HepG2 (cell line): ENCODE results near the gene NELFCD. TPM values are rescaled to one million over a fixed set of nuclear protein-coding genes. Genes with fewer than 3 reads are reported as not detected.
"Not testable (repeated sequence)": the region's sequence is repeated elsewhere in the genome, so short reads cannot be mapped to it uniquely, and the experiment has no call there.

ENCODE experiments used
- ATAC-seq: fragments of 200-7000 bp; cut with Tn5 transposase; 3 replicates; pipeline ENCODE4 v1.9.1; 2020; ENCODE audit warnings: mild to moderate bottlenecking, moderate library complexity
- BruUV-seq: library from RNA; stranded (reverse); fragments of 400-500 nt; replicated peaks from 2 replicates; lab custom pipeline; 2021; lab: Mats Ljungman, UMichigan
- CTCF ChIA-PET: fragments of 300-600 bp; formaldehyde crosslinking; extraction: SDS; loops from one replicate; lab custom pipeline; 2021; ENCODE audit warnings: low total read pairs, inconsistent platforms, low intra/inter-chr PET ratio; lab: Yijun Ruan, JAX
- POLR2A ChIA-PET: fragments of 350-600 bp; sonication (Branson Sonifier 250); formaldehyde crosslinking; loops from one replicate; lab custom pipeline; 2020; ENCODE audit warnings: antibody characterized with exemption, inconsistent platforms; lab: Yijun Ruan, JAX
- DNase-seq: peaks from one replicate; pipeline ENCODE4 v3.0.0-alpha.2; 2015; ENCODE audit warnings: low spot score
- FAIRE-seq: peaks from 3 replicates; lab custom pipeline; 2011; peaks lifted over from hg19 to GRCh38; lab: Jason Lieb, UNC
- H2AFZ ChIP-seq: one replicate; pipeline ENCODE4 v1.6.1; 2011; ENCODE audit warnings: low read length, inconsistent platforms
- H3K27ac ChIP-seq: fragments of 300-600 bp; 3 replicates; pipeline ENCODE4 v1.8.0; 2011; ENCODE audit warnings: mixed run types, mild to moderate bottlenecking, mixed read lengths, low read length, inconsistent platforms; ENCODE audit not compliant: insufficient read depth; ENCODE audit errors: extremely low read length
- H3K27me3 ChIP-seq, 2 experiments: fragments of 200-600 bp in 1 of 2; 2 replicates in 1 of 2; 3 replicates in 1 of 2; pipeline versions ENCODE4 v1.6.0 to v1.8.0; 2011; ENCODE audit warnings: low read length in 2 of 2, mild to moderate bottlenecking in 2 of 2, moderate library complexity in 2 of 2, inconsistent platforms in 1 of 2; ENCODE audit not compliant: insufficient read depth in 2 of 2, control insufficient read depth in 1 of 2
- H3K36me3 ChIP-seq, 2 experiments: fragments of 200-600 bp in 1 of 2; replicated peaks in 1 of 2; 2 replicates in 1 of 2; 3 replicates in 1 of 2; pipeline versions ENCODE4 v1.5.1 to v1.8.0; 2011; ENCODE audit warnings: low read length in 2 of 2, inconsistent platforms in 1 of 2; ENCODE audit not compliant: insufficient read depth in 2 of 2, control insufficient read depth in 1 of 2
- H3K4me1 ChIP-seq: 2 replicates; pipeline ENCODE4 v1.5.1; 2012; ENCODE audit warnings: low read length, inconsistent platforms; ENCODE audit not compliant: insufficient read depth
- H3K4me2 ChIP-seq: 2 replicates; pipeline ENCODE4 v1.6.0; 2011; ENCODE audit warnings: low read depth, low read length, inconsistent platforms
- H3K4me3 ChIP-seq, 3 experiments: fragments of 200-600 bp in 1 of 3; sonication (generic), shearing (Covaris generic) in 1 of 3; replicated peaks in 1 of 3; 2 replicates each; pipeline ENCODE4 v1.5.1; 2011 to 2016; ENCODE audit warnings: low read length in 3 of 3, inconsistent platforms in 2 of 3, low read depth in 2 of 3, mild to moderate bottlenecking in 2 of 3, control low read depth in 1 of 3, mixed read lengths in 1 of 3; ENCODE audit not compliant: insufficient read depth in 1 of 3
- H3K79me2 ChIP-seq: one replicate; pipeline ENCODE4 v1.6.1; 2011; ENCODE audit warnings: low read length, inconsistent platforms; ENCODE audit not compliant: insufficient read depth
- H3K9ac ChIP-seq: 2 replicates; pipeline ENCODE4 v1.6.0; 2011; ENCODE audit warnings: mild to moderate bottlenecking, low read depth, low read length, inconsistent platforms; ENCODE audit not compliant: insufficient read depth
- H3K9me3 ChIP-seq: 2 replicates; pipeline ENCODE4 v1.5.1; 2012; ENCODE audit warnings: mild to moderate bottlenecking, low read length
- H4K20me1 ChIP-seq: 2 replicates; pipeline ENCODE4 v1.6.0; 2011; ENCODE audit warnings: inconsistent platforms, mild to moderate bottlenecking, low read length, moderate library complexity; ENCODE audit not compliant: insufficient read depth
- NFE2L1 ChIP-seq: sonication (generic); formaldehyde crosslinking; IDR thresholded peaks from 2 replicates; pipeline ENCODE4 v1.4.0; 2020; ENCODE audit warnings: missing genetic modification reagents, mild to moderate bottlenecking, borderline replicate concordance
- NR3C1 ChIP-seq: sonication (generic); formaldehyde crosslinking; IDR thresholded peaks from 2 replicates; pipeline ENCODE4 v1.4.0; 2020; ENCODE audit warnings: missing genetic modification reagents
- PATZ1 ChIP-seq: sonication (generic); formaldehyde crosslinking; IDR thresholded peaks from 2 replicates; pipeline ENCODE4 v1.4.0; 2020; ENCODE audit warnings: missing genetic modification reagents
- ZNF160 ChIP-seq: sonication (generic); formaldehyde crosslinking; IDR thresholded peaks from 2 replicates; pipeline ENCODE4 v1.8.0; 2022; ENCODE audit warnings: mild to moderate bottlenecking, inconsistent platforms, missing genetic modification reagents
- WGBS: methylation state at CpG from one replicate; pipeline ENCODE4 v1.1.6; 2017; ENCODE audit warnings: low lambda C conversion rate; 5-methylcytosine and 5-hydroxymethylcytosine counted together
- in situ Hi-C: cut with HindIII; loops from 2 replicates; pipeline ENCODE4 v1.10.0; 2017; ENCODE audit warnings: low pct_unique_long_range_greater_than_20kb; ENCODE audit not compliant: extremely low pct_ligation_motif_present
- intact Hi-C: fragments of 100-400 bp; cut with micrococcal nuclease; formaldehyde crosslinking; loops from one replicate; pipeline ENCODE4 v1.10.0; 2022; ENCODE audit not compliant: unreplicated experiment
- polyA plus RNA-seq, 8 experiments: library from polyadenylated mRNA; depleted of rRNA in 3 of 8; stranded (reverse) in 7 of 8; unstranded in 1 of 8; fragments of >200 nt; fragmentation: Illumina TruSeq in 4 of 8; extraction: Trizol in 4 of 8; gene quantifications; 2 replicates each; pipeline versions ENCODE4 v1.2.1 to v1.2.3, GENCODE V29; 2011 to 2016; ENCODE audit warnings: low read depth in 4 of 8, missing spikeins in 1 of 8, mixed read lengths in 1 of 8; ENCODE audit not compliant: insufficient read depth in 1 of 8
- total RNA-seq, 5 experiments: library from RNA; depleted of rRNA; stranded (reverse); fragments of >200 nt; fragmentation: Illumina TruSeq; extraction: Trizol; gene quantifications; 2 replicates each; pipeline ENCODE4 v1.2.3, GENCODE V29; 2016; ENCODE audit warnings: low read depth in 1 of 5
- TF ChIP-seq, protein P1 (sequence below): sonication (generic); formaldehyde crosslinking; IDR thresholded peaks from 2 replicates; pipeline ENCODE4 v1.8.0; 2022; ENCODE audit warnings: mild to moderate bottlenecking, missing genetic modification reagents, borderline replicate concordance

Gene NELFCD
- total and polyA plus RNA-seq, 2 of the 13 experiments (the other 11 are each of a cell fraction or from before 2014, with no cell fraction given), result 159 to 203 TPM

- TF ChIP-seq PATZ1 (peak; percentile 41; the same call in 1 of the 2 replicates), NR3C1 (CRISPR knock-in tag) (no peak), NFE2L1 (CRISPR knock-in tag) (no peak)
- TF ChIP-seq, protein P1, sequence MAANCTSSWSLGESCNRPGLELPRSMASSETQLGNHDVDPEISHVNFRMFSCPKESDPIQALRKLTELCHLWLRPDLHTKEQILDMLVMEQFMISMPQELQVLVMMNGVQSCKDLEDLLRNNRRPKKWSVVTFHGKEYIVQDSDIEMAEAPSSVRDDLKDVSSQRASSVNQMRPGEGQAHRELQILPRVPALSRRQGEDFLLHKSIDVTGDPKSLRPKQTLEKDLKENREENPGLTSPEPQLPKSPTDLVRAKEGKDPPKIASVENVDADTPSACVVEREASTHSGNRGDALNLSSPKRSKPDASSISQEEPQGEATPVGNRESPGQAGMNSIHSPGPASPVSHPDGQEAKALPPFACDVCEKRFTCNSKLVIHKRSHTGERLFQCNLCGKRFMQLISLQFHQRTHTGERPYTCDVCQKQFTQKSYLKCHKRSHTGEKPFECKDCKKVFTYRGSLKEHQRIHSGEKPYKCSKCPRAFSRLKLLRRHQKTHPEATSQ (CRISPR knock-in tag), result no peak
These were observed 17.9 kb upstream of the NELFCD start (continued) for GRCh38 chr20:58963060-58963584.

DNA sequence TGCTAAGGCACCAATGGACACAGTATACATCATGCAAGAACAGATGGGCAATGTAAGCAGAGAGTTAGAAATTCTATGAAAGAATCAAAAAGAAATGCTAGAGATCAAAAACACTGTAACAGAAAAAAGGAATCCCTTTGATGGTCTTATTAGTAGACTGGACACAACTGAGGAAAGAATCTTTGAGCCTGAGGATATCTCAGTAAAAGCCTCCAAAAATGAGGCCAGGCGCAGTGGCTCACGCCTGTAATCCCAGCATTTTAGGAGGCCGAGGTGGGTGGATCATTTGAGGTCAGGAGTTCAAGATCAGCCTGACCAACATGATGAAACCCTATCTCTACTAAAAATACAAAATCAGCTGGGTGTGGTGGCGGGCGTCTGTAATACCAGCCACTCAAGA lies 17.1 kb upstream of the NELFCD start:
- Histone ChIP-seq H3K27me3 (peaks cover 9 to 56% of the 10 kb centered on the region in 2 experiments), H3K4me1 (peaks cover 17% of the 10 kb centered on the region)
- POLR2A ChIA-PET, ATAC-seq, H3K9ac ChIP-seq, H2AFZ ChIP-seq, H3K4me3 ChIP-seq, H3K4me2 ChIP-seq, H3K27ac ChIP-seq, H3K9me3 ChIP-seq, H4K20me1 ChIP-seq, CTCF ChIA-PET, H3K79me2 ChIP-seq, BruUV-seq, in situ Hi-C loops, H3K36me3 ChIP-seq, DNase-seq, FAIRE-seq: not testable (repeated sequence)
- 29% methylated on average over 5 of the region's 5 CpGs for WGBS
- TF ChIP-seq ZNF160 (CRISPR knock-in tag), result peak; percentile 93; the same call in 1 of the 2 replicates
- intact Hi-C loops, result loop anchor here (10.0 kb wide), 1 partner anchor 121 kb away; no protein-coding TSS in a partner anchor
